ENCODE results near the gene PDGFD.

Gene PDGFD

GRCh38 chr11:104152941-104153505, 10.9 kb downstream of the PDGFD start:
- Mint-ChIP-seq H3K4me3 (no peak overlapping the region), H3K4me1 (peaks cover 18% of the 10 kb centered on the region), H3K27me3 (ENCODE audit: low read depth, poor library complexity) (no peaks in the 10 kb centered on the region), H3K9me3 (peaks cover 8% of the 10 kb centered on the region), H3K27ac (no peak overlapping the region), H3K36me3 (ENCODE audit: low read depth) (no peaks in the 10 kb centered on the region)
- TF ChIP-seq CTCF (IDR thresholded peaks at IDR 0.05): no peak
- DNase-seq: no peak

GRCh38 chr11:104151404-104152204, 12.3 kb downstream of the PDGFD start:
- peak; percentile 14 for TF ChIP-seq CTCF (IDR thresholded peaks at IDR 0.05)
- Mint-ChIP-seq H3K4me1 (peaks cover 18% of the 10 kb centered on the region), H3K36me3 (ENCODE audit: low read depth) (no peaks in the 10 kb centered on the region), H3K4me3 (no peak overlapping the region), H3K27me3 (ENCODE audit: low read depth, poor library complexity) (no peaks in the 10 kb centered on the region), H3K9me3 (peaks cover 8% of the 10 kb centered on the region), H3K27ac (no peak overlapping the region)
- no peak for DNase-seq

DNA sequence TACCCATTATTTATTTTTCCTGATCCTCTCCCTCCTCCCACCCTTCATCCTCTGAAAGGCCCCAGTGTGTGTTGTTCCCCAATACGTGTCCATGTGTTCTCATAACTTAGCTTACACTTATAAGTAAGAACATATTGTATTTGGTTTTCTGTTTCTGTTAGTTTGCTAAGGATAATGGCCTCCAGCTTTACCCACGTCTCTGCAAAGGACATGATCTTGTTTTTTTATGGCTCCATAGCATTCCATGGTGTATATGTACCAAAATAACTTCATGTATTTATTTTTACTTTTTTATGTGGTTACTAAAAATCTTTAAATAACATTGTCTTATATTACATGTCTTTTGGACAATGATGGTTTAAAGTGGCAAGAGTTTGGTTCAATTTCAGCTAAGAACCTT, 15.2 kb downstream of the PDGFD start:
- Mint-ChIP-seq H3K27me3 (ENCODE audit: low read depth, poor library complexity) (no peaks in the 10 kb centered on the region), H3K4me1 (peaks cover 10% of the 10 kb centered on the region), H3K36me3 (ENCODE audit: low read depth) (no peaks in the 10 kb centered on the region), H3K4me3 (no peak overlapping the region), H3K27ac (no peak overlapping the region), H3K9me3 (peaks cover 8% of the 10 kb centered on the region)
- TF ChIP-seq CTCF (IDR thresholded peaks at IDR 0.05): no peak
- no peak for DNase-seq

GRCh38 chr11:104148074-104148473, 15.9 kb downstream of the PDGFD start:
- Mint-ChIP-seq H3K27ac (no peak overlapping the region), H3K4me1 (peaks cover 10% of the 10 kb centered on the region), H3K9me3 (peaks cover 8% of the 10 kb centered on the region), H3K36me3 (ENCODE audit: low read depth) (no peaks in the 10 kb centered on the region), H3K27me3 (ENCODE audit: low read depth, poor library complexity) (no peaks in the 10 kb centered on the region), H3K4me3 (no peak overlapping the region)
- DNase-seq: no peak
- TF ChIP-seq CTCF (IDR thresholded peaks at IDR 0.05): no peak

- Mint-ChIP-seq H3K4me3 (no peak overlapping the region), H3K36me3 (ENCODE audit: low read depth) (no peaks in the 10 kb centered on the region), H3K9me3 (peaks cover 8% of the 10 kb centered on the region), H3K27ac (no peak overlapping the region), H3K27me3 (ENCODE audit: low read depth, poor library complexity) (no peaks in the 10 kb centered on the region), H3K4me1 (peaks cover 15% of the 10 kb centered on the region)
- no peak for TF ChIP-seq CTCF (IDR thresholded peaks at IDR 0.05)
- no peak for DNase-seq
Observed at GRCh38 chr11:104146943-104147342, 17.0 kb downstream of the PDGFD start.

GRCh38 chr11:104146421-104146820, 17.5 kb downstream of the PDGFD start:
- Mint-ChIP-seq H3K9me3 (peaks cover 8% of the 10 kb centered on the region), H3K27ac (no peak overlapping the region), H3K27me3 (ENCODE audit: low read depth, poor library complexity) (no peaks in the 10 kb centered on the region), H3K4me3 (no peak overlapping the region), H3K4me1 (peaks cover 15% of the 10 kb centered on the region), H3K36me3 (ENCODE audit: low read depth) (no peaks in the 10 kb centered on the region)
- DNase-seq: no peak
- TF ChIP-seq CTCF (IDR thresholded peaks at IDR 0.05): no peak
